HFFc6 (cell line): ENCODE results near the gene SPATA7. TPM values are rescaled to one million over a fixed set of nuclear protein-coding genes. Genes with fewer than 3 reads are reported as not detected.

Experiments
- DNase-seq: peaks from one replicate; pipeline ENCODE4 v3.0.0-alpha.2; 2018
- H3K27ac Mint-ChIP-seq: 2 replicates; pipeline ENCODE4 v1.8.0; 2020; ENCODE audit warnings: mild to moderate bottlenecking, mixed read lengths
- H3K27me3 Mint-ChIP-seq: 2 replicates; pipeline ENCODE4 v1.8.0; 2021; ENCODE audit warnings: mild to moderate bottlenecking, moderate library complexity, mixed read lengths; ENCODE audit not compliant: insufficient read depth
- H3K36me3 Mint-ChIP-seq: 2 replicates; pipeline ENCODE4 v1.8.0; 2021; ENCODE audit warnings: low read depth, mixed read lengths
- H3K4me1 Mint-ChIP-seq: 2 replicates; pipeline ENCODE4 v1.8.0; 2020; ENCODE audit warnings: low read depth, mixed read lengths
- H3K4me3 Mint-ChIP-seq: 2 replicates; pipeline ENCODE4 v1.8.0; 2020; ENCODE audit warnings: mild to moderate bottlenecking, moderate library complexity, mixed read lengths
- H3K9me3 Mint-ChIP-seq: 2 replicates; pipeline ENCODE4 v1.8.0; 2020; ENCODE audit warnings: mild to moderate bottlenecking, mixed read lengths
- total RNA-seq, 6 experiments: library from RNA; stranded (reverse); fragmentation: NEBNext Ultra II Directional; extraction: Animal tissue kit (Norgen Biotek cat#: 25700); gene quantifications; 2 replicates in 1 of 6; 3 replicates in 5 of 6; pipeline ENCODE4 v1.2.3, GENCODE V29; 2021
- TF ChIP-seq, protein P1 (sequence below): fragments of 200-600 bp; sonication (generic); IDR thresholded peaks from 2 replicates; pipeline ENCODE4 v1.5.0; 2021; ENCODE audit warnings: antibody characterized with exemption, mild to moderate bottlenecking

Gene SPATA7
- total RNA-seq, 6 experiments from 2014 or later = 6.1 to 7.4 (median 6.8) TPM

- Mint-ChIP-seq H3K36me3 (peaks cover 28% of the 10 kb centered on the region), H3K27me3 (no peaks in the 10 kb centered on the region; the same call in 1 of the 2 replicates), H3K4me1 (peaks cover 36% of the 10 kb centered on the region), H3K27ac (no peak overlapping the region), H3K9me3 (peaks cover 18% of the 10 kb centered on the region), H3K4me3 (no peak overlapping the region)
- TF ChIP-seq, protein P1, sequence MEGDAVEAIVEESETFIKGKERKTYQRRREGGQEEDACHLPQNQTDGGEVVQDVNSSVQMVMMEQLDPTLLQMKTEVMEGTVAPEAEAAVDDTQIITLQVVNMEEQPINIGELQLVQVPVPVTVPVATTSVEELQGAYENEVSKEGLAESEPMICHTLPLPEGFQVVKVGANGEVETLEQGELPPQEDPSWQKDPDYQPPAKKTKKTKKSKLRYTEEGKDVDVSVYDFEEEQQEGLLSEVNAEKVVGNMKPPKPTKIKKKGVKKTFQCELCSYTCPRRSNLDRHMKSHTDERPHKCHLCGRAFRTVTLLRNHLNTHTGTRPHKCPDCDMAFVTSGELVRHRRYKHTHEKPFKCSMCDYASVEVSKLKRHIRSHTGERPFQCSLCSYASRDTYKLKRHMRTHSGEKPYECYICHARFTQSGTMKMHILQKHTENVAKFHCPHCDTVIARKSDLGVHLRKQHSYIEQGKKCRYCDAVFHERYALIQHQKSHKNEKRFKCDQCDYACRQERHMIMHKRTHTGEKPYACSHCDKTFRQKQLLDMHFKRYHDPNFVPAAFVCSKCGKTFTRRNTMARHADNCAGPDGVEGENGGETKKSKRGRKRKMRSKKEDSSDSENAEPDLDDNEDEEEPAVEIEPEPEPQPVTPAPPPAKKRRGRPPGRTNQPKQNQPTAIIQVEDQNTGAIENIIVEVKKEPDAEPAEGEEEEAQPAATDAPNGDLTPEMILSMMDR = no peak
- no peak for DNase-seq
Observed at GRCh38 chr14:88420187-88420586, 34.7 kb downstream of the SPATA7 start.

GRCh38 chr14:88421286-88421685, 35.8 kb downstream of the SPATA7 start:
- Mint-ChIP-seq H3K9me3 (peaks cover 13% of the 10 kb centered on the region), H3K27ac (no peak overlapping the region; the same call in 1 of the 2 replicates), H3K36me3 (peaks cover 20% of the 10 kb centered on the region), H3K4me3 (no peak overlapping the region), H3K4me1 (peaks cover 39% of the 10 kb centered on the region), H3K27me3 (no peaks in the 10 kb centered on the region; the same call in 1 of the 2 replicates)
- TF ChIP-seq, protein P1 = no peak
- DNase-seq = peak; percentile 10

- TF ChIP-seq, protein P1 = no peak
- Mint-ChIP-seq H3K36me3 (peaks cover 17% of the 10 kb centered on the region), H3K4me1 (peaks cover 44% of the 10 kb centered on the region), H3K4me3 (no peak overlapping the region), H3K27ac (no peak overlapping the region), H3K9me3 (peaks cover 13% of the 10 kb centered on the region), H3K27me3 (no peaks in the 10 kb centered on the region; the same call in 1 of the 2 replicates)
- DNase-seq = no peak
Observed at GRCh38 chr14:88422047-88422446, 36.6 kb downstream of the SPATA7 start.

DNA sequence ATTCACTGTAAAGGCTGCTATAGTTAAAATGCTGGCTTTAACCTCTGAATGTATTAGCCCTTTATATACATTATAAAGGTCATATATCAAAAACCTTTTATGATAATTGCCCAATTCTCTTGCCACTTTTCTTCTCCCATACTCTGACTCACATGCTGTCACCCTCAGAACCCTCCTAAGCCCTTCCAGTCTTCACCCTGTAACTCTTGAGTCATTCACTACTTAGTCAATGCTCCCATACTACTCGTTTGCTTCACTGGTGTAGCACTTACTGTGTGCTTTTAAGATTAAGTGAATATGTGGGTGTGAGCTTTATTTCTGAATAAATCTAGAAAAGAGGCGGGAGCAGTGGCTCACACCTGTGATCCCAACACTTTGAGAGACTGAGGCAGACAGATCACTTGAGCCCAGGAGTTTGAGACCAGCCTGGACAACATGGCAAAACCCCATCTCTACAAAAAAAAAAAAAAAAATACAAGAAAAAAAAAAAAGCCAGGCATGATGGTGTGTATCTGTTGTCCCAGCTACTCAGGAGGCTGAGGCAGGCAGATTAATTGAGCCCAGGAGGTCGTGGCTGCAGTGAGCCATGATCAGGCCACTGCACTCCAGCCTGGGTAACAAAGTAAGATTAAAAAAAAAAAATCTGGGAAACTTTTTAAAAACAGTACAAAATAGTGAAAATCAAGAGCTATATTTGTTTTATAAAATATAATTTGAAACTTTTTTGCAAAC, 37.6 kb downstream of the SPATA7 start:
- peak overlapping the region; percentile 52 for H3K27ac Mint-ChIP-seq
- TF ChIP-seq, protein P1 = no peak
- H3K36me3 Mint-ChIP-seq = peaks cover 7% of the 10 kb centered on the region
- H3K4me1 Mint-ChIP-seq = peaks cover 44% of the 10 kb centered on the region
- peak; percentile 71 for DNase-seq
- H3K9me3 Mint-ChIP-seq = peaks cover 3% of the 10 kb centered on the region
- 0 out of 2 replicates have a peak overlapping the region, but pooled peaks have one; percentile 19 for H3K4me3 Mint-ChIP-seq
- no peaks in the 10 kb centered on the region; the same call in 1 of the 2 replicates for H3K27me3 Mint-ChIP-seq

DNA sequence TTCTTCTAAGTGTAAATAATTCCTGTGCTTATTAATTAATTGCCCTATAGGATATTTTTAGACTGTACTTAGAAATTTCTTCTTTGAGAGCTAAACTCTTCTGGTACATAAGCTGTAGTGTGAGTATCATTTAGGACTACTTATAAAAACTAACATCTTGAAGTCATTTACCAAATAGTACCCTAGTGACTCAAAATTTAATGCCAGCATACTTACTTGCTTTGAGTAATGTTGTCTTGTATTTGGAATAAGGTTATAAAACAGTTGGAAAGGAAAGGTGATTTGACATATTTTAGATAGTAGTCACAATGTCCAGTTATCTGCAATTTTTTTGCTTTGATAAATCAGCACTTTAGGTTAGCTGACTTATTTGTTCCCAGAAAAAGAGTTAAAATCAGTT, 39.1 kb downstream of the SPATA7 start:
- H3K36me3 Mint-ChIP-seq = peaks cover 5% of the 10 kb centered on the region; the same call in 1 of the 2 replicates
- no peaks in the 10 kb centered on the region for H3K27me3 Mint-ChIP-seq
- no peak for DNase-seq
- H3K4me3 Mint-ChIP-seq = no peak overlapping the region
- TF ChIP-seq, protein P1 = no peak
- H3K27ac Mint-ChIP-seq = peak overlapping the region; percentile 32; the same call in 1 of the 2 replicates
- H3K9me3 Mint-ChIP-seq = no peaks in the 10 kb centered on the region
- H3K4me1 Mint-ChIP-seq = peaks cover 44% of the 10 kb centered on the region
